T-cell (primary cell): ENCODE results near the gene SLC10A2. TPM values are rescaled to one million over a fixed set of nuclear protein-coding genes. Genes with fewer than 3 reads are reported as not detected.

Source experiments
- ATAC-seq, 4 experiments: fragments of 200-7000 bp in 3 of 4; fragments of 150-1000 bp in 1 of 4; cut with Tn5 transposase; replicated peaks in 1 of 4; 1 replicate in 3 of 4; 2 replicates in 1 of 4; pipeline ENCODE4 v1.10.0; 2021; ENCODE audit warnings: moderate library complexity in 3 of 4, mild to moderate bottlenecking in 2 of 4, moderate number of reproducible peaks in 1 of 4
- CTCF ChIA-PET, 2 donors: fragments of 300-600 bp; sonication (Branson Sonifier 250); formaldehyde crosslinking; loops; one replicate each; lab custom pipeline; 2022; ENCODE audit warnings: antibody characterized with exemption in 2 of 2; lab: Charles Lee
- POLR2A ChIA-PET, 2 donors: fragments of 300-600 bp; sonication (Branson Sonifier 250); formaldehyde crosslinking; loops; one replicate each; lab custom pipeline; 2022; ENCODE audit warnings: antibody characterized with exemption in 2 of 2; lab: Charles Lee
- DNase-seq, 35 experiments: peaks; one replicate each; pipeline versions ENCODE4 v3.0.0 to v3.0.0-alpha.2; 2013 to 2023
- H3K27ac ChIP-seq: one replicate; pipeline ENCODE4 v1.5.1; 2013; ENCODE audit warnings: low read length
- H3K27me3 ChIP-seq, 2 experiments: replicated peaks in 1 of 2; 1 replicate in 1 of 2; 2 replicates in 1 of 2; pipeline versions ENCODE4 v1.6.1 to v1.7.0; 2013; ENCODE audit warnings: low read length in 1 of 2, mixed read lengths in 1 of 2; ENCODE audit not compliant: control insufficient read depth in 2 of 2, insufficient read depth in 2 of 2; ENCODE audit errors: extremely low read depth in 1 of 2
- H3K36me3 ChIP-seq, 2 donors: 1 replicate in 1 of 2; 2 replicates in 1 of 2; pipeline versions ENCODE4 v1.6.1 to v1.7.0; 2013; ENCODE audit warnings: low read length in 1 of 2; ENCODE audit not compliant: control insufficient read depth in 2 of 2, insufficient read depth in 1 of 2; ENCODE audit errors: extremely low read depth in 1 of 2
- H3K4me1 ChIP-seq, 2 experiments: 1 replicate in 1 of 2; 2 replicates in 1 of 2; pipeline versions ENCODE4 v1.6.1 to v1.7.0; 2013; ENCODE audit warnings: low read length in 2 of 2, mixed read lengths in 1 of 2; ENCODE audit not compliant: insufficient read depth in 2 of 2, control insufficient read depth in 1 of 2; ENCODE audit errors: extremely low read depth in 1 of 2
- H3K4me3 ChIP-seq, 2 donors: 1 replicate in 1 of 2; 2 replicates in 1 of 2; pipeline versions ENCODE4 v1.5.1 to v1.7.0; 2013; ENCODE audit warnings: mild to moderate bottlenecking in 2 of 2, low read length in 1 of 2, moderate library complexity in 1 of 2; ENCODE audit not compliant: control insufficient read depth in 1 of 2; ENCODE audit errors: extremely low read depth in 1 of 2
- H3K9me3 ChIP-seq: 2 replicates; pipeline ENCODE4 v1.7.0; 2013
- H3K27ac Mint-ChIP-seq, 2 donors: one replicate each; pipeline ENCODE4 v1.8.0; 2020 to 2021; ENCODE audit warnings: mild to moderate bottlenecking in 2 of 2, mixed read lengths in 2 of 2
- H3K27me3 Mint-ChIP-seq, 2 donors: one replicate each; pipeline ENCODE4 v1.8.0; 2021 to 2022; ENCODE audit warnings: mixed read lengths in 2 of 2
- H3K36me3 Mint-ChIP-seq: one replicate; pipeline ENCODE4 v1.8.0; 2021; ENCODE audit warnings: mixed read lengths
- H3K4me1 Mint-ChIP-seq, 3 donors: one replicate each; pipeline ENCODE4 v1.8.0; 2020 to 2022; ENCODE audit warnings: mixed read lengths in 3 of 3, mild to moderate bottlenecking in 1 of 3
- H3K4me3 Mint-ChIP-seq, 3 donors: one replicate each; pipeline ENCODE4 v1.8.0; 2020 to 2022; ENCODE audit warnings: mild to moderate bottlenecking in 3 of 3, mixed read lengths in 3 of 3, moderate library complexity in 3 of 3
- H3K9me3 Mint-ChIP-seq, 3 donors: one replicate each; pipeline ENCODE4 v1.8.0; 2020 to 2022; ENCODE audit warnings: mixed read lengths in 3 of 3
- WGBS: methylation state at CpG from one replicate; pipeline ENCODE4 v1.1.5; 2013; ENCODE audit warnings: missing lambda C conversion rate; ENCODE audit not compliant: insufficient coverage; 5-methylcytosine and 5-hydroxymethylcytosine counted together
- total RNA-seq, 35 experiments: library from RNA in 6 of 35; stranded (reverse) in 6 of 35; fragments of 120-200 nt in 1 of 35; gene quantifications; one replicate each; pipeline versions ENCODE4 v1.2.1 to v1.2.4 and lab custom pipeline; 2013 to 2026

SLC10A2 gene
- total RNA-seq, 5 donors from 2014 or later (not counting 1 experiment from before 2014, with no cell fraction given): not detected

DNA sequence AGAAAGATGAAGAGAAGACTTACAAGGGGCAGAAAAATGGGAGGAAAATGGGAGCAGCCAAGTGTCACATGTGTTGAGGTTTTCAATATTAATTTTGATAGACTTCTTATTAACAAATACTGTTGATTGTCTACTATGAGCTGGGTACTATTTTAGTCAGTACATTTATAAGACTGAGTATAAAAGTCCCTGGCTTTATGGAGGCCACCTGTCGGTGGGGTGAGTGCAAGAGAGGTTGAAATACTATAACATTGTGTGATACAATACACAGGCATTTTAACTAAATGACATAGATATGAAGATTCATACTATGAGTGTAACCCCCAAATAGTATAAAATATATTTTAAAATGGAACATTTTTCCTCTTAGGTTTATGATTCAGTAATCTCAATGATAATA lies 29.9 kb downstream of the SLC10A2 start:
- Histone ChIP-seq H3K4me3 (no peak overlapping the region), H3K36me3 (no peaks in the 10 kb centered on the region), H3K4me1 (no peaks in the 10 kb centered on the region), H3K27me3 (no peaks in the 10 kb centered on the region), H3K27ac (no peak overlapping the region), H3K9me3 (no peaks in the 10 kb centered on the region)
- H3K27ac Mint-ChIP-seq: no peak overlapping the region
- ATAC-seq (no peak), DNase-seq (no peak)
- peaks cover 0 to 5% of the 10 kb centered on the region in 2 donors for H3K27me3 Mint-ChIP-seq
- POLR2A ChIA-PET: no interaction called here
- H3K36me3 Mint-ChIP-seq: no peaks in the 10 kb centered on the region
- WGBS: no CpG with 5 or more reads among the region's 1 CpG
- H3K4me1 Mint-ChIP-seq: peaks cover 0 to 2% (median 0%) of the 10 kb centered on the region in 3 donors
- H3K4me3 Mint-ChIP-seq: no peak overlapping the region
- no peaks in the 10 kb centered on the region for H3K9me3 Mint-ChIP-seq
- CTCF ChIA-PET: no interaction called here

DNA sequence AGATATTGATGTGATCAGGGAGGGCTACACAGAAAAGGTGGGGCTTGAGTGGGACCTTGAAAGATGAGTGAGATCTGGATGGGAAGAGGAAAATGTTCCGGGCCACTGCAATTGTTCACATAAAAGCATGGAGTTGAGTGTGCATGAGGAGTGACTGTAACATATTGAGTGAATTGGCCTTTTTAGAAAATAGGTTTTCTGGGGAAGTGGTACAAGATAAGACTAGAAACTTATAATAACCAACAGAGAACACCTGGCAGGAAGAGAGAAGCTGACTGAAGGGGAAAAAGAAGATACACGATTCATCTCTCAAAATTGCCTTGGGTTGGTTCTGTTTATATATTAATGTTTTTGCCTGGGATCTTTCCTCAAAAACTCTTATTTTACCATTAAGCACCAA lies 32.2 kb downstream of the SLC10A2 start:
- Histone ChIP-seq H3K9me3 (no peaks in the 10 kb centered on the region), H3K4me3 (no peak overlapping the region), H3K27me3 (peaks cover 0 to 8% of the 10 kb centered on the region in 2 experiments), H3K36me3 (no peaks in the 10 kb centered on the region), H3K4me1 (no peaks in the 10 kb centered on the region), H3K27ac (no peak overlapping the region)
- no peaks in the 10 kb centered on the region for H3K36me3 Mint-ChIP-seq
- WGBS: no CpG with 5 or more reads among the region's 2 CpGs
- DNase-seq (no peak), ATAC-seq (no peak)
- no peaks in the 10 kb centered on the region for H3K9me3 Mint-ChIP-seq
- POLR2A ChIA-PET: no interaction called here
- CTCF ChIA-PET: no interaction called here
- peaks cover 0 to 5% of the 10 kb centered on the region in 2 donors for H3K27me3 Mint-ChIP-seq
- no peak overlapping the region for H3K4me3 Mint-ChIP-seq
- no peak overlapping the region for H3K27ac Mint-ChIP-seq
- H3K4me1 Mint-ChIP-seq: peaks cover 0 to 2% (median 0%) of the 10 kb centered on the region in 3 donors

DNA sequence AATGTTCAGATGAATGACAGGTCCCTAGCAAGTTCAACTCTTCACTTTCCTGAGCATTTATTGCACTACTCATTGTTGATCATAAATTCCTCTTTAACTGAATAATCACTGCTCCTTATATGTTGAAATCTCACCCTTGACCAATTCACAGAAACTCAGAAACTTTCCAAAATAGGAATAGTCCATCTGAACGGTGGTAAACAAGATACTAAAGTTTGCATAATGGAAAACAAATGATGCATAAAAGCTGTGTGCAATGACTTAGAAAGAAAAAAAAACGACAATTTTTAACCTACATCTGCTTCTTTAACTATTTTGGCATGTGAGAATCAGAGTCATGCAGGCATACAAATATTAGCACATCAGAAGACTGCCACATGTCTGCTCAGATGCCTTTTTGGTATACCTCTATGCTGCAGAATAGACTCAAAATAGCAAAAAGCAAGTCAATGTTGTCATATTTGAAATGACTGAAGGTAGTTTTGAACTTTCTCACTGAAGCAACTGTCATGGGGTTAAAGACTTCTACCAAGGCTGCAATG lies 34.8 kb downstream of the SLC10A2 start:
- Mint-ChIP-seq H3K9me3 (peaks cover 5 to 9% (median 6%) of the 10 kb centered on the region in 3 donors), H3K4me1 (peaks cover 0 to 2% (median 0%) of the 10 kb centered on the region in 3 donors), H3K27me3 (peaks cover 0 to 5% of the 10 kb centered on the region in 2 donors), H3K27ac (no peak overlapping the region), H3K36me3 (no peaks in the 10 kb centered on the region), H3K4me3 (no peak overlapping the region)
- Histone ChIP-seq H3K27ac (no peak overlapping the region), H3K4me3 (no peak overlapping the region), H3K27me3 (peaks cover 0 to 14% of the 10 kb centered on the region in 2 experiments), H3K9me3 (no peaks in the 10 kb centered on the region), H3K36me3 (no peaks in the 10 kb centered on the region), H3K4me1 (no peaks in the 10 kb centered on the region)
- CTCF ChIA-PET: no interaction called here
- POLR2A ChIA-PET: no interaction called here
- DNase-seq (no peak), ATAC-seq (no peak)
- no CpG with 5 or more reads among the region's 2 CpGs for WGBS

DNA sequence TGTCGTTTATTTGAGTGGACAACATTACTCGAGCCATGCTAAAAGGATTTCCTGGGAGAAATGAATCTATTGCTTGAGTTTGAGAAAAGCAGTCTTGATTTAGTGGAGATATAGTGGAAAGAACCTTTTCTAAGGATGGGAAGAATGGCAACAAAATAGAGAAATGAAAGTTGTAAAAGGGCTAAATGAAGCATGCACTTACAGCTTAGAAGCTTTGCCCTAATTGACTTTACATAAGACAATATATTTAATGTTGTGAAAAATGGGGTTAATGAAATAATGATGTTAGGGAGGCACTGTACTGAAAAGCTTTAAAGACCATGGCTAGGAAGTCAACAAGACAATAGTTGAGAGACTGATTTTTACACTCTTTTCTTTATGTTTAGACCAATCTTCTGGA lies 35.4 kb downstream of the SLC10A2 start:
- Histone ChIP-seq H3K27me3 (peaks cover 0 to 14% of the 10 kb centered on the region in 2 experiments), H3K4me3 (no peak overlapping the region), H3K9me3 (no peaks in the 10 kb centered on the region), H3K36me3 (no peaks in the 10 kb centered on the region), H3K27ac (no peak overlapping the region), H3K4me1 (no peaks in the 10 kb centered on the region)
- no peak overlapping the region for H3K27ac Mint-ChIP-seq
- H3K9me3 Mint-ChIP-seq: peaks cover 6 to 15% (median 8%) of the 10 kb centered on the region in 3 donors
- H3K4me3 Mint-ChIP-seq: no peak overlapping the region
- DNase-seq: no peak
- no peaks in the 10 kb centered on the region for H3K36me3 Mint-ChIP-seq
- no peak for ATAC-seq
- 85% methylated on average over 2 of the region's 2 CpGs for WGBS
- H3K4me1 Mint-ChIP-seq: peaks cover 0 to 2% (median 0%) of the 10 kb centered on the region in 3 donors
- ChIA-PET CTCF (no interaction called here), POLR2A (no interaction called here)
- H3K27me3 Mint-ChIP-seq: peaks cover 0 to 5% of the 10 kb centered on the region in 2 donors

DNA sequence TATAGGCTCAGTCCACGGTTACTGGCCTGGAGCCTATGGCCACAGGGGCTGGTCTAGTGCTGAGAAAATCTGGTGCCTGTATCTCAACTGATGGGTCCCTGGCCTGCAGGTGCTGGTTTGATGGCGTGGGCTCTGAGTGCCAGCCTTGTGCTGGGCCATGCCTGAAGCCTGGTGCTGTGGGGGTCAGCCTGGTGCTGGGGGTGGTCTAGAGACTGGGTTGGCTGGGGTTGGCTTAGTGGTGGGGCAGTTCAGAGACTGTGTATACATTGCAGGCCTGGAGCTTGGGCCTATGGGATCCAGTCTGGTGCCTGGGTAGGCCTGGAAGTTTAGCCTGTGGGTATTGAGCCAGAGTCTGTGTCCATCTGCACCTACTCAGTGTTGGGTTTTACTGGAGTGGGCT lies 36.4 kb downstream of the SLC10A2 start:
- H3K27ac Mint-ChIP-seq: no peak overlapping the region
- no peak overlapping the region for H3K4me3 Mint-ChIP-seq
- peaks cover 0 to 5% of the 10 kb centered on the region in 2 donors for H3K27me3 Mint-ChIP-seq
- Histone ChIP-seq H3K4me1 (no peaks in the 10 kb centered on the region), H3K9me3 (no peaks in the 10 kb centered on the region), H3K4me3 (no peak overlapping the region), H3K36me3 (no peaks in the 10 kb centered on the region), H3K27me3 (peaks cover 0 to 14% of the 10 kb centered on the region in 2 experiments), H3K27ac (no peak overlapping the region)
- POLR2A ChIA-PET: no interaction called here
- CTCF ChIA-PET: no interaction called here
- whole genome bisulfite sequencing: 86% methylated on average over 2 of the region's 2 CpGs
- peaks cover 0 to 2% (median 0%) of the 10 kb centered on the region in 3 donors for H3K4me1 Mint-ChIP-seq
- DNase-seq (no peak), ATAC-seq (no peak)
- H3K36me3 Mint-ChIP-seq: no peaks in the 10 kb centered on the region
- H3K9me3 Mint-ChIP-seq: peaks cover 6 to 24% (median 11%) of the 10 kb centered on the region in 3 donors

DNA sequence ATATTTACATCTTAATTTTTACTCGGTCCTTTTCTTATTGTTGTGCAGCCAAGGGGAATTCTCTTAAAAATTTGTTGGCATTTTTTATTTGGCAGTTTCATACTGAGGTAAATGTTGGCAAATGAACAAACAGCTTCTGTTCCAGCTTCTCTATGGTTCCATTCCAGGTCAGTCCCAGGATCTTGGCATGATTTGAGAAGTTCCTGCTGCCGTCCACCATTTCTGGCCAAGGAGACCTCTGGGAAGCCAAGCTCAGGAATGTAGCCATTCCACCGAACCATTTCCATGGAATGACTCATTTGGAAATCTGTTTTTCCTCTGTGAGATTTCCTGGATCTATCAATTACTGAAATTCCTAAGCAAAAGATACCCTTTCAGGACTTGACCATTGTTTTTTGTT lies 43.9 kb downstream of the SLC10A2 start:
- no peaks in the 10 kb centered on the region for H3K36me3 Mint-ChIP-seq
- ChIA-PET POLR2A (no interaction called here), CTCF (no interaction called here)
- Histone ChIP-seq H3K27ac (no peak overlapping the region), H3K36me3 (no peaks in the 10 kb centered on the region), H3K4me3 (no peak overlapping the region), H3K4me1 (no peaks in the 10 kb centered on the region), H3K9me3 (no peaks in the 10 kb centered on the region), H3K27me3 (peaks cover 0 to under 1% of the 10 kb centered on the region in 2 experiments)
- H3K27ac Mint-ChIP-seq: no peak overlapping the region
- no peaks in the 10 kb centered on the region for H3K4me1 Mint-ChIP-seq
- peaks cover 11 to 25% (median 24%) of the 10 kb centered on the region in 3 donors for H3K9me3 Mint-ChIP-seq
- DNase-seq (no peak), ATAC-seq (no peak)
- 66% methylated on average over 2 of the region's 3 CpGs for WGBS
- H3K27me3 Mint-ChIP-seq: no peaks in the 10 kb centered on the region
- H3K4me3 Mint-ChIP-seq: no peak overlapping the region
